WTC11 (cell line): ENCODE data around the gene BANF2. TPM values are rescaled to one million over a fixed set of nuclear protein-coding genes. Genes with fewer than 3 reads are reported as not detected.

Experiments
- ATAC-seq: fragments of 200-7000 bp; cut with Tn5 transposase; 2 replicates; pipeline ENCODE4 v1.10.0; 2021; ENCODE audit warnings: mild to moderate bottlenecking, moderate library complexity
- CTCF ChIA-PET: fragments of 300-600 bp; sonication (Branson Sonifier 250); formaldehyde crosslinking; loops from one replicate; lab custom pipeline; 2021; ENCODE audit warnings: antibody characterized with exemption; lab: Charles Lee
- POLR2A ChIA-PET: fragments of 350-600 bp; sonication (Branson Sonifier 250); formaldehyde crosslinking; loops from one replicate; lab custom pipeline; 2021; ENCODE audit warnings: antibody characterized with exemption; lab: Charles Lee
- DNase-seq: peaks from one replicate; pipeline ENCODE4 v3.0.0; 2021; ENCODE audit warnings: low spot score
- H3K27ac Mint-ChIP-seq: 2 replicates; pipeline ENCODE4 v1.8.0; 2021; ENCODE audit warnings: mixed read lengths
- H3K27me3 Mint-ChIP-seq: 2 replicates; pipeline ENCODE4 v1.8.0; 2021; ENCODE audit warnings: low read depth, mild to moderate bottlenecking, moderate library complexity, mixed read lengths
- H3K36me3 Mint-ChIP-seq: 2 replicates; pipeline ENCODE4 v1.8.0; 2021; ENCODE audit warnings: mixed read lengths
- H3K4me1 Mint-ChIP-seq: 2 replicates; pipeline ENCODE4 v1.8.0; 2022; ENCODE audit warnings: mixed read lengths
- H3K4me3 Mint-ChIP-seq: 2 replicates; pipeline ENCODE4 v1.8.0; 2021; ENCODE audit warnings: mild to moderate bottlenecking, moderate library complexity, mixed read lengths
- H3K9me3 Mint-ChIP-seq: 2 replicates; pipeline ENCODE4 v1.8.0; 2021; ENCODE audit warnings: mixed read lengths
- ATF1 ChIP-seq: sonication (generic); formaldehyde crosslinking; IDR thresholded peaks from 2 replicates; pipeline ENCODE4 v1.8.1; 2023; ENCODE audit warnings: mild to moderate bottlenecking, moderate library complexity, missing genetic modification reagents
- CREM ChIP-seq: sonication (generic); formaldehyde crosslinking; IDR thresholded peaks from 2 replicates; pipeline ENCODE4 v1.8.1; 2022; ENCODE audit warnings: mild to moderate bottlenecking, missing genetic modification reagents, moderate library complexity
- ETV6 ChIP-seq: sonication (generic); formaldehyde crosslinking; IDR thresholded peaks from 2 replicates; pipeline ENCODE4 v1.8.1; 2022; ENCODE audit warnings: mild to moderate bottlenecking, missing genetic modification reagents
- GABPB1 ChIP-seq: sonication (generic); formaldehyde crosslinking; IDR thresholded peaks from 2 replicates; pipeline ENCODE4 v1.8.1; 2023; ENCODE audit warnings: mild to moderate bottlenecking, missing genetic modification reagents
- IRF2 ChIP-seq: sonication (generic); formaldehyde crosslinking; IDR thresholded peaks from 2 replicates; pipeline ENCODE4 v1.8.0; 2022; ENCODE audit warnings: low read depth, missing genetic modification reagents, borderline replicate concordance
- KAT7 ChIP-seq: sonication (generic); formaldehyde crosslinking; IDR thresholded peaks from 2 replicates; pipeline ENCODE4 v1.8.1; 2023; ENCODE audit warnings: missing genetic modification reagents, mild to moderate bottlenecking, borderline replicate concordance
- MXD4 ChIP-seq: fragments of 250-450 bp; sonication (Bioruptor Pico); IDR thresholded peaks from 2 replicates; pipeline ENCODE4 v1.8.0; 2021; ENCODE audit warnings: mild to moderate bottlenecking, moderate library complexity, borderline replicate concordance
- NFE2L1 ChIP-seq: sonication (generic); formaldehyde crosslinking; IDR thresholded peaks from 2 replicates; pipeline ENCODE4 v1.8.1; 2023; ENCODE audit warnings: missing genetic modification reagents
- NFYB ChIP-seq: sonication (generic); formaldehyde crosslinking; conservative IDR thresholded peaks from 2 replicates; pipeline ENCODE4 v1.8.0; 2022; ENCODE audit warnings: low read depth, missing genetic modification reagents
- NR2C2 ChIP-seq: sonication (generic); formaldehyde crosslinking; IDR thresholded peaks from 2 replicates; pipeline ENCODE4 v1.8.0; 2022; ENCODE audit warnings: mild to moderate bottlenecking, missing genetic modification reagents
- RORB ChIP-seq: fragments of 250-450 bp; sonication (Bioruptor Pico); IDR thresholded peaks from 2 replicates; pipeline ENCODE4 v1.9.0; 2021; ENCODE audit warnings: mild to moderate bottlenecking
- SP1 ChIP-seq: sonication (generic); formaldehyde crosslinking; conservative IDR thresholded peaks from 2 replicates; pipeline ENCODE4 v1.8.1; 2022; ENCODE audit warnings: missing genetic modification reagents
- TCF7 ChIP-seq: sonication (generic); formaldehyde crosslinking; IDR thresholded peaks from 2 replicates; pipeline ENCODE4 v1.8.0; 2022; ENCODE audit warnings: mild to moderate bottlenecking, low read depth, missing genetic modification reagents, moderate library complexity
- TEAD4 ChIP-seq: sonication (generic); formaldehyde crosslinking; IDR thresholded peaks from 2 replicates; pipeline ENCODE4 v1.8.0; 2022; ENCODE audit warnings: mild to moderate bottlenecking, missing genetic modification reagents
- TP53 ChIP-seq: sonication (generic); formaldehyde crosslinking; IDR thresholded peaks from 2 replicates; pipeline ENCODE4 v1.8.1; 2023; ENCODE audit warnings: mild to moderate bottlenecking, missing genetic modification reagents
- ZNF232 ChIP-seq: sonication (generic); formaldehyde crosslinking; IDR thresholded peaks from 2 replicates; pipeline ENCODE4 v1.8.0; 2022; ENCODE audit warnings: mild to moderate bottlenecking, missing genetic modification reagents
- ZNF317 ChIP-seq: sonication (generic); formaldehyde crosslinking; IDR thresholded peaks from 2 replicates; pipeline ENCODE4 v1.8.1; 2023; ENCODE audit warnings: low read depth, mild to moderate bottlenecking, moderate library complexity, missing genetic modification reagents, borderline replicate concordance
- total RNA-seq: library from RNA; stranded (reverse); gene quantifications from 3 replicates; pipeline ENCODE4 v1.2.3, GENCODE V29; 2021
- TF ChIP-seq, protein P1 (sequence below): sonication (generic); formaldehyde crosslinking; IDR thresholded peaks from 2 replicates; pipeline ENCODE4 v1.8.1; 2023; ENCODE audit warnings: mild to moderate bottlenecking, missing genetic modification reagents
- TF ChIP-seq, protein P2 (sequence below): sonication (generic); formaldehyde crosslinking; IDR thresholded peaks from 2 replicates; pipeline ENCODE4 v1.8.0; 2023; ENCODE audit warnings: missing genetic modification reagents, mild to moderate bottlenecking, borderline replicate concordance
- TF ChIP-seq, protein P3 (sequence below): sonication (generic); formaldehyde crosslinking; IDR thresholded peaks from 2 replicates; pipeline ENCODE4 v1.8.1; 2022; ENCODE audit warnings: missing genetic modification reagents, borderline replicate concordance
- TF ChIP-seq, protein P4 (sequence below): sonication (generic); formaldehyde crosslinking; IDR thresholded peaks from 2 replicates; pipeline ENCODE4 v1.8.1; 2023; ENCODE audit warnings: mild to moderate bottlenecking, missing genetic modification reagents, moderate library complexity

The BANF2 gene
- total RNA-seq, 1 experiment from 2014 or later, result not detected

DNA sequence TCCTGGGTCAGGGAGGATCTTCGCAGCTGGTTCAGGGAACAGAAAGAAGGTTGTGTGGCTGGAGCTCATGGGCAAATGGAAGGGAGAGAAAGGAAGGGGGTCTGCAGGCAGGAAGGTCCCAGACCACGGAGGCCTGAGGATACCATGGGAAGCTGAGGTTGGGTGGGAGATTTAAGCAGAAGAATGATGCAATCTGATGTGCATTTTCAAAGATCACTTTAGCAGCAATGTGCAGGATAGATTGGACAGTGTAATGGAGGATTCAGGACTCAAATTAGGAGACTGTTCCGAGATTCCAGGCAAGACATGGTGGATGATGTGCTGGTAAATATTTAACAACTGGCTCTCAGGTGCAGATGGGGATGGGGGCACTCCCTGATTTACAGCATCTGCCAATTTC is 12.0 kb upstream of the BANF2 start:
- ChIA-PET POLR2A (no interaction called here), CTCF (no interaction called here)
- no peak for DNase-seq
- peaks cover 14% of the 10 kb centered on the region for H3K27me3 Mint-ChIP-seq
- peaks cover 8% of the 10 kb centered on the region for H3K4me1 Mint-ChIP-seq
- H3K36me3 Mint-ChIP-seq, result no peaks in the 10 kb centered on the region
- TF ChIP-seq GABPB1 (CRISPR knock-in tag), result peak; percentile 63
- TF ChIP-seq, protein P1, sequence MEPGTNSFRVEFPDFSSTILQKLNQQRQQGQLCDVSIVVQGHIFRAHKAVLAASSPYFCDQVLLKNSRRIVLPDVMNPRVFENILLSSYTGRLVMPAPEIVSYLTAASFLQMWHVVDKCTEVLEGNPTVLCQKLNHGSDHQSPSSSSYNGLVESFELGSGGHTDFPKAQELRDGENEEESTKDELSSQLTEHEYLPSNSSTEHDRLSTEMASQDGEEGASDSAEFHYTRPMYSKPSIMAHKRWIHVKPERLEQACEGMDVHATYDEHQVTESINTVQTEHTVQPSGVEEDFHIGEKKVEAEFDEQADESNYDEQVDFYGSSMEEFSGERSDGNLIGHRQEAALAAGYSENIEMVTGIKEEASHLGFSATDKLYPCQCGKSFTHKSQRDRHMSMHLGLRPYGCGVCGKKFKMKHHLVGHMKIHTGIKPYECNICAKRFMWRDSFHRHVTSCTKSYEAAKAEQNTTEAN, result no peak
- no peak for ATAC-seq
- no peak overlapping the region for H3K4me3 Mint-ChIP-seq
- peaks cover 23% of the 10 kb centered on the region for H3K9me3 Mint-ChIP-seq
- no peak overlapping the region for H3K27ac Mint-ChIP-seq

DNA sequence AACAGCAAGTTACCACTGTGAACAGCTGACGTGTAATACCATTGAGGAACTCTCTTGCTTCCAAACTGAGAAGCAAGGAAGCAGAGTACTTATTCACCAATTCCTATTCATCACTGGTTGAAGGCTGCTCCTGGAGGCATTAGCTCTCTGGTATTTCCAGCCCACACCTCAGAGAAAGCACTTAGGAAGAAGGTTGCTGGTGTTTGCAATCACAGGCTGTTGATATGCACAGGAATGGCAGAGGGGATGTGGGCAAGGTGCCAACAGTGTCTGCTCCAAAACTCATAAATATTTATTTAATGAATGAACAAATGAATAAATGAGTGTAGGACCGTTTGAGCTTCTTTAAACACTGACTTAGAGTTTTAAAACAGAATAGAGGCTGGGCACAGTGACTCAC is 10.8 kb upstream of the BANF2 start:
- ATAC-seq, result no peak; the same call in 1 of the 2 replicates
- no peaks in the 10 kb centered on the region; the same call in 1 of the 2 replicates for H3K36me3 Mint-ChIP-seq
- POLR2A ChIA-PET, result no interaction called here

DNA sequence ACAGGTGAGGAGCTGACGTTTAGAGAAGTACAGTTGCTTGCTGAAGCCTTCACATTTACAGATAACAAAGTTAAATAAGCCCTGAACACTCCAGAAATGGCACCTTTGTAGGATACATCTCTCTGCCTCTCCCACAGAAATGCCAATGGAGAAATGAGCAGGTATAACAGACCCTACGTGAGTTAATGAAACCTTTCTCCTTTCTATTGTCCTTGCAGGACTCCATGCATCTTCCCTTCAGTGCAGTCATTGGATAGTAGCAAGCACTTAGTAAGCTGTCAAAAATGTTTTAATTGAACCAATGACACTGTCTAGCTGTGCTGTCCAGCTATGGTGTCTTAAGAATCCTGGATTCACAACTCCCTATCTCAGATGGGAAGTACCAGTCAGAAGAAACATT is 9.6 kb upstream of the BANF2 start:
- Mint-ChIP-seq H3K9me3 (peaks cover 29% of the 10 kb centered on the region), H3K4me3 (no peak overlapping the region), H3K27me3 (peaks cover 5% of the 10 kb centered on the region), H3K36me3 (no peaks in the 10 kb centered on the region; the same call in 1 of the 2 replicates), H3K27ac (no peak overlapping the region), H3K4me1 (peaks cover 11% of the 10 kb centered on the region)
- CTCF ChIA-PET, result no interaction called here
- POLR2A ChIA-PET, result interaction anchor here (1.5 kb wide), 1 partner anchor 8 kb away, joined by 5 read pairs; the partner anchor contains the start of gene RRBP1
- TF ChIP-seq ATF1 (CRISPR knock-in tag) (no peak), TCF7 (CRISPR knock-in tag) (no peak), NR2C2 (no peak), TEAD4 (CRISPR knock-in tag) (no peak), MXD4 (no peak), ZNF317 (CRISPR knock-in tag) (no peak), RORB (CRISPR knock-in tag) (no peak), TP53 (CRISPR knock-in tag) (no peak)
- TF ChIP-seq, protein P1, result no peak
- TF ChIP-seq, protein P2, sequence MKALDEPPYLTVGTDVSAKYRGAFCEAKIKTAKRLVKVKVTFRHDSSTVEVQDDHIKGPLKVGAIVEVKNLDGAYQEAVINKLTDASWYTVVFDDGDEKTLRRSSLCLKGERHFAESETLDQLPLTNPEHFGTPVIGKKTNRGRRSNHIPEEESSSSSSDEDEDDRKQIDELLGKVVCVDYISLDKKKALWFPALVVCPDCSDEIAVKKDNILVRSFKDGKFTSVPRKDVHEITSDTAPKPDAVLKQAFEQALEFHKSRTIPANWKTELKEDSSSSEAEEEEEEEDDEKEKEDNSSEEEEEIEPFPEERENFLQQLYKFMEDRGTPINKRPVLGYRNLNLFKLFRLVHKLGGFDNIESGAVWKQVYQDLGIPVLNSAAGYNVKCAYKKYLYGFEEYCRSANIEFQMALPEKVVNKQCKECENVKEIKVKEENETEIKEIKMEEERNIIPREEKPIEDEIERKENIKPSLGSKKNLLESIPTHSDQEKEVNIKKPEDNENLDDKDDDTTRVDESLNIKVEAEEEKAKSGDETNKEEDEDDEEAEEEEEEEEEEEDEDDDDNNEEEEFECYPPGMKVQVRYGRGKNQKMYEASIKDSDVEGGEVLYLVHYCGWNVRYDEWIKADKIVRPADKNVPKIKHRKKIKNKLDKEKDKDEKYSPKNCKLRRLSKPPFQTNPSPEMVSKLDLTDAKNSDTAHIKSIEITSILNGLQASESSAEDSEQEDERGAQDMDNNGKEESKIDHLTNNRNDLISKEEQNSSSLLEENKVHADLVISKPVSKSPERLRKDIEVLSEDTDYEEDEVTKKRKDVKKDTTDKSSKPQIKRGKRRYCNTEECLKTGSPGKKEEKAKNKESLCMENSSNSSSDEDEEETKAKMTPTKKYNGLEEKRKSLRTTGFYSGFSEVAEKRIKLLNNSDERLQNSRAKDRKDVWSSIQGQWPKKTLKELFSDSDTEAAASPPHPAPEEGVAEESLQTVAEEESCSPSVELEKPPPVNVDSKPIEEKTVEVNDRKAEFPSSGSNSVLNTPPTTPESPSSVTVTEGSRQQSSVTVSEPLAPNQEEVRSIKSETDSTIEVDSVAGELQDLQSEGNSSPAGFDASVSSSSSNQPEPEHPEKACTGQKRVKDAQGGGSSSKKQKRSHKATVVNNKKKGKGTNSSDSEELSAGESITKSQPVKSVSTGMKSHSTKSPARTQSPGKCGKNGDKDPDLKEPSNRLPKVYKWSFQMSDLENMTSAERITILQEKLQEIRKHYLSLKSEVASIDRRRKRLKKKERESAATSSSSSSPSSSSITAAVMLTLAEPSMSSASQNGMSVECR (CRISPR knock-in tag), result no peak
- TF ChIP-seq, protein P3, sequence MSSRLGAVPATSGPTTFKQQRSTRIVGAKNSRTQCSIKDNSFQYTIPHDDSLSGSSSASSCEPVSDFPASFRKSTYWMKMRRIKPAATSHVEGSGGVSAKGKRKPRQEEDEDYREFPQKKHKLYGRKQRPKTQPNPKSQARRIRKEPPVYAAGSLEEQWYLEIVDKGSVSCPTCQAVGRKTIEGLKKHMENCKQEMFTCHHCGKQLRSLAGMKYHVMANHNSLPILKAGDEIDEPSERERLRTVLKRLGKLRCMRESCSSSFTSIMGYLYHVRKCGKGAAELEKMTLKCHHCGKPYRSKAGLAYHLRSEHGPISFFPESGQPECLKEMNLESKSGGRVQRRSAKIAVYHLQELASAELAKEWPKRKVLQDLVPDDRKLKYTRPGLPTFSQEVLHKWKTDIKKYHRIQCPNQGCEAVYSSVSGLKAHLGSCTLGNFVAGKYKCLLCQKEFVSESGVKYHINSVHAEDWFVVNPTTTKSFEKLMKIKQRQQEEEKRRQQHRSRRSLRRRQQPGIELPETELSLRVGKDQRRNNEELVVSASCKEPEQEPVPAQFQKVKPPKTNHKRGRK (CRISPR knock-in tag), result no peak
- DNase-seq (no peak), ATAC-seq (no peak)

More for the DNA sequence above, 10.8 kb upstream of the BANF2 start:
- H3K4me3 Mint-ChIP-seq, result no peak overlapping the region
- CTCF ChIA-PET, result interaction anchor here (1.0 kb wide), 1 partner anchor 195 kb away, joined by 3 read pairs; no protein-coding TSS in a partner anchor
- no peak for DNase-seq
- peaks cover 10% of the 10 kb centered on the region for H3K4me1 Mint-ChIP-seq
- H3K9me3 Mint-ChIP-seq, result peaks cover 25% of the 10 kb centered on the region
- no peak for TF ChIP-seq NFE2L1 (CRISPR knock-in tag)
- no peak for TF ChIP-seq KAT7
- TF ChIP-seq NFYB, result no peak
- no peak for TF ChIP-seq IRF2 (CRISPR knock-in tag)
- TF ChIP-seq SP1 (CRISPR knock-in tag), result no peak
- no peak for TF ChIP-seq CREM
- TF ChIP-seq, protein P4, sequence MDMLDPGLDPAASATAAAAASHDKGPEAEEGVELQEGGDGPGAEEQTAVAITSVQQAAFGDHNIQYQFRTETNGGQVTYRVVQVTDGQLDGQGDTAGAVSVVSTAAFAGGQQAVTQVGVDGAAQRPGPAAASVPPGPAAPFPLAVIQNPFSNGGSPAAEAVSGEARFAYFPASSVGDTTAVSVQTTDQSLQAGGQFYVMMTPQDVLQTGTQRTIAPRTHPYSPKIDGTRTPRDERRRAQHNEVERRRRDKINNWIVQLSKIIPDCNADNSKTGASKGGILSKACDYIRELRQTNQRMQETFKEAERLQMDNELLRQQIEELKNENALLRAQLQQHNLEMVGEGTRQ (CRISPR knock-in tag), result no peak
- TF ChIP-seq ATF1 (CRISPR knock-in tag), result no peak
- TF ChIP-seq, protein P3 (CRISPR knock-in tag), result no peak
- TF ChIP-seq TCF7 (CRISPR knock-in tag), result no peak
- no peak for TF ChIP-seq ETV6
- TF ChIP-seq ZNF232, result no peak
- TF ChIP-seq, all 79 proteins: peak for 0
- peaks cover 14% of the 10 kb centered on the region for H3K27me3 Mint-ChIP-seq
- no peak overlapping the region for H3K27ac Mint-ChIP-seq
